Common myeloid progenitor, CD34-positive (primary cell): ENCODE measurements around the gene CDK5RAP2.

ENCODE experiments used
- CTCF ChIA-PET: fragments of 350-600 bp; sonication (Branson Sonifier 250); formaldehyde crosslinking; loops from one replicate; lab custom pipeline; 2021; ENCODE audit warnings: antibody characterized with exemption; lab: Charles Lee
- POLR2A ChIA-PET: fragments of 350-600 bp; sonication (Branson Sonifier 250); formaldehyde crosslinking; loops from one replicate; lab custom pipeline; 2021; ENCODE audit warnings: antibody characterized with exemption; lab: Charles Lee
- DNase-seq, 3 donors: peaks; one replicate each; pipeline versions ENCODE4 v3.0.0 to v3.0.0-alpha.2; 2013
- H3K27ac ChIP-seq, 2 experiments: 1 replicate in 1 of 2; 2 replicates in 1 of 2; pipeline ENCODE4 v1.7.0; 2013; ENCODE audit warnings: inconsistent platforms in 2 of 2, low read length in 2 of 2, mild to moderate bottlenecking in 2 of 2, low read depth in 1 of 2, moderate library complexity in 1 of 2; ENCODE audit not compliant: severe bottlenecking in 2 of 2, insufficient read depth in 1 of 2, poor library complexity in 1 of 2
- H3K27me3 ChIP-seq, 5 experiments: replicated peaks in 2 of 5; 1 replicate in 3 of 5; 2 replicates in 2 of 5; pipeline versions ENCODE4 v1.6.1 to v1.7.0; 2013; ENCODE audit warnings: low read length in 4 of 5, mild to moderate bottlenecking in 2 of 5, moderate library complexity in 2 of 5, inconsistent platforms in 1 of 5; ENCODE audit not compliant: insufficient read depth in 5 of 5, control insufficient read depth in 4 of 5
- H3K36me3 ChIP-seq, 4 experiments: 1 replicate in 2 of 4; 2 replicates in 2 of 4; pipeline versions ENCODE4 v1.6.1 to v1.7.0; 2013; ENCODE audit warnings: low read length in 3 of 4, control low read depth in 1 of 4, mild to moderate bottlenecking in 1 of 4; ENCODE audit not compliant: control insufficient read depth in 4 of 4, insufficient read depth in 4 of 4
- H3K4me1 ChIP-seq, 4 experiments: 1 replicate in 3 of 4; 2 replicates in 1 of 4; pipeline versions ENCODE4 v1.6.1 to v1.7.1; 2013; ENCODE audit warnings: low read length in 3 of 4, mild to moderate bottlenecking in 3 of 4, control low read depth in 1 of 4, inconsistent platforms in 1 of 4, moderate library complexity in 1 of 4; ENCODE audit not compliant: control insufficient read depth in 4 of 4, insufficient read depth in 4 of 4; ENCODE audit errors: control extremely low read depth in 1 of 4
- H3K4me3 ChIP-seq, 7 experiments: 1 replicate in 4 of 7; 2 replicates in 3 of 7; pipeline versions ENCODE4 v1.5.1 to v1.7.0; 2013; ENCODE audit warnings: mild to moderate bottlenecking in 7 of 7, low read length in 6 of 7, moderate library complexity in 6 of 7, inconsistent platforms in 2 of 7, low read depth in 2 of 7, control low read depth in 1 of 7; ENCODE audit not compliant: insufficient read depth in 4 of 7, control insufficient read depth in 1 of 7; ENCODE audit errors: extremely low read depth in 1 of 7
- H3K9me3 ChIP-seq, 5 experiments: 1 replicate in 4 of 5; 2 replicates in 1 of 5; pipeline versions ENCODE4 v1.6.1 to v1.7.1; 2013; ENCODE audit warnings: low read length in 4 of 5, mild to moderate bottlenecking in 2 of 5, inconsistent platforms in 1 of 5, low read depth in 1 of 5, moderate library complexity in 1 of 5; ENCODE audit not compliant: control insufficient read depth in 4 of 5, insufficient read depth in 2 of 5; ENCODE audit errors: control extremely low read depth in 1 of 5
- WGBS: methylation state at CpG from one replicate; pipeline ENCODE4 v1.1.5; 2013; ENCODE audit not compliant: insufficient coverage; 5-methylcytosine and 5-hydroxymethylcytosine counted together

Gene CDK5RAP2

GRCh38 chr9:120481248-120481647, 98.7 kb downstream of the CDK5RAP2 start:
- Histone ChIP-seq H3K36me3 (peaks cover 9 to 50% (median 26%) of the 10 kb centered on the region in 4 experiments), H3K4me1 (no peaks in the 10 kb centered on the region), H3K27me3 (no peaks in the 10 kb centered on the region), H3K4me3 (no peak overlapping the region), H3K9me3 (no peaks in the 10 kb centered on the region), H3K27ac (no peak overlapping the region)
- CTCF ChIA-PET = no interaction called here
- WGBS = 100% methylated on average over 1 of the region's 1 CpG
- no peak for DNase-seq
- POLR2A ChIA-PET = no interaction called here

- ChIA-PET POLR2A (no interaction called here), CTCF (no interaction called here)
- Histone ChIP-seq H3K36me3 (peaks cover 5 to 49% (median 26%) of the 10 kb centered on the region in 4 experiments), H3K4me3 (no peak overlapping the region), H3K27me3 (no peaks in the 10 kb centered on the region), H3K4me1 (no peaks in the 10 kb centered on the region), H3K27ac (no peak overlapping the region), H3K9me3 (no peaks in the 10 kb centered on the region)
- 83% methylated on average over 1 of the region's 1 CpG for WGBS
- no peak for DNase-seq
Observed at GRCh38 chr9:120480707-120481106, 99.3 kb downstream of the CDK5RAP2 start.

- WGBS = 97% methylated on average over 5 of the region's 6 CpGs
- H3K27ac ChIP-seq = no peak overlapping the region
- ChIA-PET POLR2A (no interaction called here), CTCF (interaction anchor here (0.8 to 3.8 kb wide), 13 partner anchors 10 to 790 kb away, joined by 3 to 18 read pairs (median 4); no protein-coding TSS in a partner anchor)
- H3K36me3 ChIP-seq = peaks cover 6 to 54% (median 23%) of the 10 kb centered on the region in 4 experiments
- no peaks in the 10 kb centered on the region for H3K9me3 ChIP-seq
- H3K4me1 ChIP-seq = peaks cover 2 to 7% (median 3%) of the 10 kb centered on the region in 4 experiments
- DNase-seq = peak in 1 of 3 donors; percentile 4
- H3K4me3 ChIP-seq = no peak overlapping the region
- no peaks in the 10 kb centered on the region for H3K27me3 ChIP-seq
Observed at GRCh38 chr9:120478208-120478607, 101.8 kb downstream of the CDK5RAP2 start.

- no peaks in the 10 kb centered on the region for H3K9me3 ChIP-seq
- WGBS = 33% methylated on average over 1 of the region's 3 CpGs
- H3K27ac ChIP-seq = no peak overlapping the region
- peaks cover 2 to 7% (median 3%) of the 10 kb centered on the region in 4 experiments for H3K4me1 ChIP-seq
- CTCF ChIA-PET = interaction anchor here (0.6 to 3.8 kb wide), 25 partner anchors 9 to 921 kb away, joined by 3 to 18 read pairs (median 4); no protein-coding TSS in a partner anchor
- POLR2A ChIA-PET = no interaction called here
- DNase-seq = peak; percentile 16 to 47 (median 26)
- H3K36me3 ChIP-seq = peaks cover 7 to 49% (median 20%) of the 10 kb centered on the region in 4 experiments
- no peak overlapping the region for H3K4me3 ChIP-seq
- no peaks in the 10 kb centered on the region for H3K27me3 ChIP-seq
Observed at GRCh38 chr9:120477534-120478001, 102.4 kb downstream of the CDK5RAP2 start.

GRCh38 chr9:120475341-120475740, 104.6 kb downstream of the CDK5RAP2 start:
- Histone ChIP-seq H3K4me3 (no peak overlapping the region), H3K27ac (peak overlapping the region in 1 of 2 experiments; percentile 35), H3K27me3 (no peaks in the 10 kb centered on the region), H3K4me1 (peaks cover 2 to 7% (median 3%) of the 10 kb centered on the region in 4 experiments), H3K9me3 (no peaks in the 10 kb centered on the region), H3K36me3 (peaks cover 6 to 50% (median 28%) of the 10 kb centered on the region in 4 experiments)
- WGBS = 97% methylated on average over 6 of the region's 7 CpGs
- no peak for DNase-seq
- CTCF ChIA-PET = interaction anchor here (1.4 to 3.8 kb wide), 2 partner anchors 17 to 38 kb away, joined by 3 to 11 read pairs; no protein-coding TSS in a partner anchor
- POLR2A ChIA-PET = no interaction called here

- DNase-seq = peak in 2 of 3 donors; percentile 34 to 40
- H3K27me3 ChIP-seq = no peaks in the 10 kb centered on the region
- H3K4me1 ChIP-seq = peaks cover 2 to 7% (median 3%) of the 10 kb centered on the region in 4 experiments
- no peaks in the 10 kb centered on the region for H3K9me3 ChIP-seq
- ChIA-PET CTCF (interaction anchor here (1.4 to 3.8 kb wide), 2 partner anchors 16 to 37 kb away, joined by 3 to 11 read pairs; no protein-coding TSS in a partner anchor), POLR2A (no interaction called here)
- peaks cover 6 to 54% (median 29%) of the 10 kb centered on the region in 4 experiments for H3K36me3 ChIP-seq
- no CpG with 5 or more reads among the region's 3 CpGs for WGBS
- H3K27ac ChIP-seq = peak overlapping the region in 1 of 2 experiments; percentile 35
- peak overlapping the region in 1 of 7 experiments; percentile 3 for H3K4me3 ChIP-seq
Observed at GRCh38 chr9:120474591-120475243, 105.2 kb downstream of the CDK5RAP2 start.

GRCh38 chr9:120473608-120474007, 106.4 kb downstream of the CDK5RAP2 start:
- H3K4me1 ChIP-seq = peaks cover 2 to 7% (median 3%) of the 10 kb centered on the region in 4 experiments
- H3K27me3 ChIP-seq = no peaks in the 10 kb centered on the region
- H3K27ac ChIP-seq = no peak overlapping the region
- POLR2A ChIA-PET = no interaction called here
- H3K4me3 ChIP-seq = no peak overlapping the region
- WGBS = 90% methylated on average over 3 of the region's 3 CpGs
- peaks cover 5 to 60% (median 29%) of the 10 kb centered on the region in 4 experiments for H3K36me3 ChIP-seq
- DNase-seq = no peak
- CTCF ChIA-PET = no interaction called here
- H3K9me3 ChIP-seq = no peaks in the 10 kb centered on the region
